GM23338 (cell line): ENCODE results near the gene CDKAL1.

Experiments
- CTCF ChIP-seq, 2 experiments: fragments of 200-600 bp in 1 of 2; sonication (generic) in 1 of 2; conservative IDR thresholded peaks; 2 replicates each; pipeline versions ENCODE4 v1.5.1 to v1.6.1; 2016 to 2017; ENCODE audit warnings: antibody characterized with exemption in 2 of 2, low read depth in 2 of 2, mild to moderate bottlenecking in 2 of 2, moderate library complexity in 1 of 2
- EZH2phosphoT487 ChIP-seq: fragments of 200-600 bp; sonication (generic); IDR thresholded peaks from one replicate; pipeline ENCODE4 v1.8.1; 2018; ENCODE audit warnings: antibody characterized with exemption; ENCODE audit not compliant: unreplicated experiment
- ZNF462 ChIP-seq: fragments of 250-450 bp; sonication (Bioruptor Pico); IDR thresholded peaks from 2 replicates; pipeline ENCODE4 v1.5.0; 2020; ENCODE audit warnings: mild to moderate bottlenecking, moderate library complexity

GRCh38 chr6:20943040-20943627, 408.9 kb downstream of the CDKAL1 start:
- TF ChIP-seq CTCF (conservative IDR thresholded peaks at IDR 0.05; ENCODE audit: low read depth in 2 of 2) (no peak), ZNF462 (CRISPR knock-in tag) (no peak), EZH2phosphoT487 (no peak)
